ENCODE results near the gene CTIF.

CTIF gene

GRCh38 chr18:48595703-48596218, 56.9 kb downstream of the CTIF start:
- TF ChIP-seq, protein P1, sequence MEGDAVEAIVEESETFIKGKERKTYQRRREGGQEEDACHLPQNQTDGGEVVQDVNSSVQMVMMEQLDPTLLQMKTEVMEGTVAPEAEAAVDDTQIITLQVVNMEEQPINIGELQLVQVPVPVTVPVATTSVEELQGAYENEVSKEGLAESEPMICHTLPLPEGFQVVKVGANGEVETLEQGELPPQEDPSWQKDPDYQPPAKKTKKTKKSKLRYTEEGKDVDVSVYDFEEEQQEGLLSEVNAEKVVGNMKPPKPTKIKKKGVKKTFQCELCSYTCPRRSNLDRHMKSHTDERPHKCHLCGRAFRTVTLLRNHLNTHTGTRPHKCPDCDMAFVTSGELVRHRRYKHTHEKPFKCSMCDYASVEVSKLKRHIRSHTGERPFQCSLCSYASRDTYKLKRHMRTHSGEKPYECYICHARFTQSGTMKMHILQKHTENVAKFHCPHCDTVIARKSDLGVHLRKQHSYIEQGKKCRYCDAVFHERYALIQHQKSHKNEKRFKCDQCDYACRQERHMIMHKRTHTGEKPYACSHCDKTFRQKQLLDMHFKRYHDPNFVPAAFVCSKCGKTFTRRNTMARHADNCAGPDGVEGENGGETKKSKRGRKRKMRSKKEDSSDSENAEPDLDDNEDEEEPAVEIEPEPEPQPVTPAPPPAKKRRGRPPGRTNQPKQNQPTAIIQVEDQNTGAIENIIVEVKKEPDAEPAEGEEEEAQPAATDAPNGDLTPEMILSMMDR (IDR thresholded peaks at IDR 0.05): no peak
- TF ChIP-seq ZFX (IDR thresholded peaks at IDR 0.05; ENCODE audit: borderline replicate concordance): no peak
- no peak overlapping the region for H3K27ac ChIP-seq

GRCh38 chr18:48597110-48597509, 58.3 kb downstream of the CTIF start:
- H3K27ac ChIP-seq: no peak overlapping the region
- TF ChIP-seq ZFX (IDR thresholded peaks at IDR 0.05; ENCODE audit: borderline replicate concordance): no peak
- TF ChIP-seq, protein P1 (IDR thresholded peaks at IDR 0.05): no peak

DNA sequence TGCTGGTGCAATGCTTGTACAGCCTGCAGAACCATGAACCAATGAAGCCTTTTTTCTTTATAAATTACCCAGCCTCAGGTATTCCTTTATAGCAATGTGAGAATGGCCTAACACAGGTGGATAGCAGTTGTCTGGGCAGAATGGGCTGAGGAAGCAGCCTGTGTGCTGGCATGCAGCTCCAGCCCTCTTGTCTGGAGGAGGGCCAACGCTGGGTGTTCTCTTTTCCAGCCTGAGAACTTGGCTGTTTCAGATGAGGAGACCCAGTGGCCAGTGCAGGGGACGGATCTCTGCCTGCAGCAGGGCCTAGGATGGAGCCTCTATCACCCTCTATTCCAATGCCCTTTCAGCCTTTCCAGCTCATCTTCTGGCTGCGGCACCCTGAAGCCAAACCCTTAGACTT, 58.8 kb downstream of the CTIF start:
- TF ChIP-seq, protein P1 (IDR thresholded peaks at IDR 0.05): no peak
- no peak for TF ChIP-seq ZFX (IDR thresholded peaks at IDR 0.05; ENCODE audit: borderline replicate concordance)
- H3K27ac ChIP-seq: no peak overlapping the region

- H3K27ac ChIP-seq: no peak overlapping the region
- TF ChIP-seq ZFX (IDR thresholded peaks at IDR 0.05; ENCODE audit: borderline replicate concordance): no peak
- TF ChIP-seq, protein P1 (IDR thresholded peaks at IDR 0.05): no peak
These were observed 60.6 kb downstream of the CTIF start for GRCh38 chr18:48599391-48599790.

DNA sequence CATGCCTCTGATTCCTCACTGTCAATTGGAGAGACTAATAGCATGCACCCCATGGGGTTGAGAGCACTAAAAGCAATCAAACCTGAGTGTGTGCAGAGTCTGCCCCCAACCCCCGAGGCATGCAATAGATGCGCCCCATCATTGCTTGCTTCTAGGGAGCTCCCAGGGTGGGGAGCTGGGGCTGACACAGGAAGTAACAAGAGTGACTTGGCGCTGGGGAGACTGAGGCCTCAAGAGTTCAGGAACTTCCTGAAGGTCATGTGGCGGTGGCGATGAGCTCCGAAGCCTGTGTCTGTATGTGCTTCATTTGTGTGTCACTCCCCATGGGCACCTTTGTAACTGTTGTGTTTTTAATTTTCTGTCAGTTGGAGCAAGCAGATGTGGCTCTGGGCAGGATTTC, 61.2 kb downstream of the CTIF start:
- H3K27ac ChIP-seq: no peak overlapping the region
- TF ChIP-seq ZFX (IDR thresholded peaks at IDR 0.05; ENCODE audit: borderline replicate concordance): no peak
- TF ChIP-seq, protein P1 (IDR thresholded peaks at IDR 0.05): no peak

- TF ChIP-seq, protein P1 (IDR thresholded peaks at IDR 0.05): no peak
- no peak for TF ChIP-seq ZFX (IDR thresholded peaks at IDR 0.05; ENCODE audit: borderline replicate concordance)
These were observed 61.7 kb downstream of the CTIF start for GRCh38 chr18:48600456-48601090.

GRCh38 chr18:48601343-48601742, 62.5 kb downstream of the CTIF start:
- TF ChIP-seq ZFX (IDR thresholded peaks at IDR 0.05; ENCODE audit: borderline replicate concordance): no peak
- TF ChIP-seq, protein P1 (IDR thresholded peaks at IDR 0.05): no peak
- H3K27ac ChIP-seq: no peak overlapping the region

More at GRCh38 chr18:48600456-48601090, 61.7 kb downstream of the CTIF start:
- H3K27ac ChIP-seq: no peak overlapping the region

Data from 22Rv1 (cell line).